Right kidney (tissue), 1 donor: ENCODE measurements around the gene RCBTB1.
"Not testable (repeated sequence)": the region's sequence is repeated elsewhere in the genome, so short reads cannot be mapped to it uniquely, and the experiment has no call there.

Source experiments
- DNase-seq: peaks from one replicate; pipeline ENCODE4 v3.0.0-alpha.2; 2016

The RCBTB1 gene

DNA sequence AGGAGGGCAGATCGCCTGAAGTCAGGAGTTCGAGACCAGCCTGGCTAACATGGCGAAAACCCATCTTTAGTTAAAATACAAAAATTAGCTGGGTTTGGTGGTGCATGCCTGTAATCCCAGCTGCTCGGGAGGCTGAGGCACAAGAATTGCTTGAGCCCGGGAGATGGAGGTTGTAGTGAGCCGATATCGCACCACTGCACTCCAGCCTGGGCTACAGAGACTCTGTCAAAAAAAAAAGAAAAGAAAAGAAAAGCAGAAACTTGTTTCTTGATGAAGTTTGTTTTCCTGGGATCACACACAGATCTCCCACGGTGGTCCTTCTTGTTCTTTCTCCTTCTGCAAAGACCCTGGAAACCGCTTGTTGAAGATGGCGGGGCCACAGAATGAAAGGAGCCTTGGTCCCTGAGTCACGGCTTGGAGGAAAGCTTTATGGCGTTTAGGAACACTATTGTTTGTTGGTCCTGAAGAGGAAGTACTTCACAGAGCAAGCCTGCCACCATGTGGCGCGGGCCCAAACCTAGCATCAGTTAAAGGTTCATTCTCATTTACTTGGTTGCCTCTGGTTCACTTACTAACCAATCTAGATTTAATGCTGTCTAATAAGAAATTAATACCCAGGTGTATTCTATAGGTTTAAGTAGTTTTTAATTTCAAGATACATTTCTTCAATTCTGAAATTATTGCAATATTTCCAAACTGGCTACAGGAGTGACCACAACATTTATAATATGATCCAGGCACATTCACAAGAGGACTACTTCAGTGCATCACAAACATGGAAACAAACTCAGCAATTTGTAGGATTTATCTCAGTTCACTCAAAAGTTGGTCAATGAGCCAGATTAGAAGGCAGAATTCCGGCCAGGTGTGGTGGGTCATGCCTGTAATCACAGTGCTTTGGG lies 21.6 kb upstream of the RCBTB1 start:
- peak; percentile 65 for DNase-seq

- no peak for DNase-seq
These were observed 19.2 kb upstream of the RCBTB1 start for GRCh38 chr13:49604570-49604969.

DNA sequence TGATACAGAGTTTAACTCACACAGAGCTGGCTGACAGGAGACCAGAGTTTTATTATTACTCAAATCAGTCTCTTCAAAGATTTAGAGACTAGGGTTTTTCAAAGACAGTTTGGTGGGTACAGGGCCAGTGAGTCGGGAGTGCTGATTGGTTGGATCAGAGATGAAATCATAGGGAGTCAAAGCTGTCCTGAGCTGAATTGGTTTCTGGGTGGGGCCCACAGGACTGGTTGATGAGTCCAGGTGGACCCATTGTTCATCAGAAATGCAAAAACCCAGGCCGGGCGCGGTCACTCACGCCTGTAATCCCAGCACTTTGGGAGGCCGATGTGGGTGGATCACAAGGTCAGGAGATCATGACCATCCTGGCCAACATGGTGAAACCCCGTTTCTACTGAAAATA lies 17.3 kb upstream of the RCBTB1 start:
- DNase-seq, result not testable (repeated sequence)

DNA sequence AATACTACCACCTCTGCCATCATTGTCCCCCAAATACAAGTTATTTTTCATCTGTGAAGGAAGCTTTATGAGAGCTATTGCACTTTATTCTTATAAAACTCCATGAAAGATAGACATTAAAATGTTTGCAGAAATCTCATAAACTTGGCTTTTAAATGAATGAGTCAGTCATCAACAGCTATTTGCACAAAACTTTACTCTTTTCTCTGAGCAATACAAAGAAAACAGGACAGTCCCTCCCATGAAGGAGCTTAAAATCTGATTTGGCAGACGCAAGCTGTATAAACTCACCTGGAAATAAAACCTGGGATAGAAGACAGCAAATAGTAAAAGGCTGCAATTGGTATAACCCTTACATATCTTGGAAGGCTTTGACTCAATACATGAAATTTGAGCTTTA lies 16.6 kb upstream of the RCBTB1 start:
- no peak for DNase-seq

GRCh38 chr13:49597043-49597641 lies 11.8 kb upstream of the RCBTB1 start:
- DNase-seq, result no peak

GRCh38 chr13:49596221-49596620 lies 10.9 kb upstream of the RCBTB1 start:
- DNase-seq, result no peak

- no peak for DNase-seq
These were observed 9.2 kb upstream of the RCBTB1 start for GRCh38 chr13:49594576-49594975.

DNA sequence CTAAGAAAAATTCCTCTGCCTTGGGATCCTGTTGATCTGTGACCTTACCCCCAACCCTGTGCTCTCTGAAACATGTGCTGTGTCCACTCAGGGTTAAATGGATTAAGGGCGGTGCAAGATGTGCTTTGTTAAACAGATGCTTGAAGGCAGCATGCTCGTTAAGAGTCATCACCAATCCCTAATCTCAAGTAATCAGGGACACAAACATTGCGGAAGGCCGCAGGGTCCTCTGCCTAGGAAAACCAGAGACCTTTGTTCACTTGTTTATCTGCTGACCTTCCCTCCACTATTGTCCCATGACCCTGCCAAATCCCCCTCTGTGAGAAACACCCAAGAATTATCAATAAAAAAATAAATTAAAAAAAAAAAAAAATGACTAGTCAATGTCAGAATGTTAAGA lies 8.5 kb upstream of the RCBTB1 start:
- not testable (repeated sequence) for DNase-seq

- not testable (repeated sequence) for DNase-seq
These were observed 5.4 kb upstream of the RCBTB1 start for GRCh38 chr13:49590714-49591113.

DNA sequence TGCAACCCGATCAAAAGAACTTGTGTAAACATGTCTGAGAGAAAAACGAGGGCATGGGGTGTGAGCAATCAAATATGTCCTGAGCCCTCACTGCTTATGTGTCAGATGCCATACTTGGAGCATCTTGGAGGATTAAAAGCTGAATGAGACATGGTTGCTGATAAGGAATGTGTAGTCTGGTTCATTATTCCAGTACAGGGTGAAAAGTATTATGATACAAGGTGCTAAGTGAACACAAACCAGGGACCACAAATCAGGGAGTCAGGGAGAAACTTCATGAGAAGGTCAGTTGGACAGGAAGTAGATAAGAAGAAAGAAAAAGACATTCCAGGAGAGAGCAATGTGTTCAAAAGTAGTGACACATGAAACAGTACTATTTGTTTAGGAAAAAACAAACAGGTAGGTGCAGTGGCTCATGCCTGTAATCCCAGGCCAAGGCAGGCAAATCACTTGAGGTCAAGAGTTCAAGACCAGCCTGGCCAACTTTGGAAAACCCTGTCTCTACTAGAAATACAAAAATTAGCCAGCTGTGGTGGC lies 2.0 kb upstream of the RCBTB1 start:
- no peak for DNase-seq

DNA sequence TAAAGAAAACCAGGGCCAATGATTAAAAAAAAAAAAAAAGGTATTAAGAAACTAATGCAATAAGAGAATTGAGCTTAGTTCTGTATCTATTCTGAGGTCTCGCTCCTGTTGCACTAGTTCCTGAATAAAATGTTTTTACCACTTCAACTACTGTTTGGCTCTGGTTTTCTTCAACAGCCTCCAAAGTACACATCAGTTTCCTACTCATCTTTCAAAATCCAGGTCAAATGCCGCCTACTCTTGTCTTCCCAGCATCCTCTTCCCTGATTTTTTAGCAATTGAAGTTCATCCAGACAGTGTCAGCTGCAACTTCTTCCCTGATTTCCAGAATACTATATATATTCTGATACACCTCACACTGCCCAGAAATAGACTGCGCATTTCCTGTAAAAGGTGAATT lies 1.4 kb upstream of the RCBTB1 start:
- no peak for DNase-seq

DNA sequence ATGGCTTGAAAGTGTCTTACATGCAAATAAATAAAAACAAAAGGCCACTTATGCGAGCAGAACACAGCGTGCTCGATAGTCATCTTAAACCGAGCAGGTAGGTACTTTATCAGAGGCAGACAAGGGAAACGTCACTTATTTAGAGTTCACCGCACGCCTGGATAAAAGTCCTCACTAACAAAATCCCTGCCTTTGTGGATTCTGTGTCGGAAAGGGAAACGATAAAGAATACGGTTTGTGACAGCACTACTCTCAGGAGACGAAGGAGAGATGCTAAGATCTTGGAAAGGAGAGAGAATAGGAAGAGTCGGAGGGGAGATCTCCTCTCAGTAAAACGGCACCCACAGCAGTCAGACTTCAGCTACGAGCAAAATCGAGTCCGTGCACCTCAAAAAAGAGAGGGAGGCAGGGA lies 581 bp downstream of the RCBTB1 start:
- DNase-seq, result no peak

GRCh38 chr13:49580980-49581680 lies 4.2 kb downstream of the RCBTB1 start:
- DNase-seq, result no peak

DNA sequence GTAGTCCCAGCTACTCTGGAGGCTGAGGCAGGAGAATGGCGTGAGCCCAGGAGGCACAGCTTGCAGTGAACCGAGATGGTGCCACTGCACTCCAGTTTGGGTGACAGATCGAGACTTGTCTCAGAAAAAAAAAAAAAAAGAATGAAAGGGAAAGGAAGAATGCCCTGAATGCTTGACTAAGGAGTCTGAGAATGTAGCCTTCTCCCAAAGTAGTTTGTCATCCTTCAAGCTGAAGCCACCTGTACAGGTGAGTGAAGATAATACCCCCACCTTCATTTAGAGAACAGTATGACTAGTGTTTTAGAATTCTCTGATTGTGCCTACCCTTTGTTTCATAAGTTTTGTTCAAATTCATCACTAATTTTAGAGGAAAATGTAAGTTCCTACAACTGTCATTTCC lies 5.9 kb downstream of the RCBTB1 start:
- no peak for DNase-seq

DNA sequence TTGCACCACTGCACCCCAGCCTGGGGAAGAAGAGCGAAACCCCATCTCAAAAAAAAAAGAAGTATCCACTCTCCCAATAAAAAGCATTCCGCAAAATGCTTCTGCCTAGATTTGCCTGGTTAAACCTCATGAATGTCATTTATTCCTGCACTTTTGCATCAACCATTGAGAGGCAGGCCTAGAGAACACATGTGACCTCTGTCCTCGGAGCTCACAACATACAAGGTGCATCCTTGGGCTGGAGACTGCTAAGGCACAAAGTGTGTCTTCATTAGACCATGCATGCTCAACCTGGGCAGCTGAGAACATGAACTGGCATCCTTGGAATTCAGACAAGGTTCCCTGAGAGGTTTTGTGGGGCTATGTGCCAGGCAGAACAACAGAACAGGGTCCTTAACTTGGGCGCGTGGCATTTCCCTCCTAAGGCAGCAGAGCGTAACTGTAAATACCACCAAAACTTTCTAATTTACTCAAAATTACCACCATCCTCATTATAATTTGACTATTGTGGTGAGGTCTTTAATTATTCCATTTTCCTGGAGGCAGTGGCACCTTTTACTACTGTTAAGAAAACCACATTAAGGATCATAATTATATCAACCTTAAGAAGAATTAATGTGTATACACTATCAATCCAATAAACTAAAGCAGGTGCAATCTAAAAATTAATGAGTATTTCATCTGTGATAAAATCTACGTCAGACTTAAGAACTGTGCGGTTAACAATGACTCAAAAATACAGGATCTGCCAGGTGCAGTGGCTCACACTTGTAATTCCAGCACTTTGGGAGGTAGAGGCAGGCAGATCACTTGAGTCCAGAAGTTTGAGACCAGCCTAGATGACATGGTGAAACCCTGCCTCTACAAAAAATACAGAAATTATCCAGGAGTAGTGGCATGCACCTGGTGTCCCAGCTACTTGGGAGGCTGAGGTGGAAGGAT lies 13.8 kb downstream of the RCBTB1 start:
- no peak for DNase-seq

GRCh38 chr13:49569993-49570689 lies 15.2 kb downstream of the RCBTB1 start:
- no peak for DNase-seq

GRCh38 chr13:49567491-49567890 lies 17.9 kb downstream of the RCBTB1 start:
- no peak for DNase-seq

GRCh38 chr13:49566461-49566860 lies 18.9 kb downstream of the RCBTB1 start:
- no peak for DNase-seq

- not testable (repeated sequence) for DNase-seq
These were observed 19.9 kb downstream of the RCBTB1 start for GRCh38 chr13:49565461-49565860.

GRCh38 chr13:49563516-49563915 lies 21.8 kb downstream of the RCBTB1 start:
- no peak for DNase-seq

DNA sequence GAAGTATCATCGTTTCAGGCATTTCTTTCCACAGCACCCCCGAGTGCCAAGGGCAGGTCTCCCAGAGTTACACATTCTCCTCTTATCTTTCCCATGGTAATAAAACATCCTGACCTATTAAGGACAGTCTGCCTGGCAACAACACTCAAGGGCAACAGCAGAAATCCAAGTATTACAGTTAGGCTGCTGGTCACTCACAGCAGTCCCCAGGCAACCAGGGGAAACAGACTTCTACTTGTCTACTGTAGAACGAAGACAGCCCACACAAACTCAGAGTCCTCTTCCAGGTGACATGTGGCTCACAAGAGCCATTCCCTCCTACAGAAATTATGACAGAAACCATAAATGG lies 24.3 kb downstream of the RCBTB1 start:
- peak; percentile 3 for DNase-seq
